CD14-positive monocyte (primary cell): ENCODE results near the gene INPP5A. TPM values are rescaled to one million over a fixed set of nuclear protein-coding genes. Genes with fewer than 3 reads are reported as not detected.
A peak's percentile ranks its signal among the peaks of the same experiment; 100 is the strongest.

Experiments
- DNase-seq, 3 donors: peaks; one replicate each; pipeline ENCODE4 v3.0.0-alpha.2; 2011 to 2022
- H2AFZ ChIP-seq: 2 replicates; pipeline ENCODE4 v1.6.0; 2012; ENCODE audit warnings: mild to moderate bottlenecking, low read depth, low read length, inconsistent platforms; ENCODE audit not compliant: insufficient read depth, poor library complexity, severe bottlenecking
- H3K27ac ChIP-seq, 2 donors: 1 replicate in 1 of 2; 2 replicates in 1 of 2; pipeline ENCODE4 v1.5.1; 2012 to 2013; ENCODE audit warnings: low read length in 2 of 2, control low read depth in 1 of 2, inconsistent platforms in 1 of 2, low read depth in 1 of 2, mild to moderate bottlenecking in 1 of 2
- H3K27me3 ChIP-seq, 2 donors: one replicate each; pipeline versions ENCODE4 v1.6.0 to v1.6.1; 2011 to 2013; ENCODE audit warnings: low read length in 2 of 2; ENCODE audit not compliant: control insufficient read depth in 2 of 2, insufficient read depth in 2 of 2
- H3K36me3 ChIP-seq, 2 donors: replicated peaks in 1 of 2; 1 replicate in 1 of 2; 2 replicates in 1 of 2; pipeline versions ENCODE4 v1.5.1 to v1.6.1; 2012 to 2013; ENCODE audit warnings: low read length in 2 of 2, control low read depth in 1 of 2, inconsistent platforms in 1 of 2, mild to moderate bottlenecking in 1 of 2; ENCODE audit not compliant: insufficient read depth in 2 of 2, control insufficient read depth in 1 of 2
- H3K4me1 ChIP-seq, 2 donors: 1 replicate in 1 of 2; 2 replicates in 1 of 2; pipeline versions ENCODE4 v1.5.1 to v1.6.1; 2012 to 2013; ENCODE audit warnings: low read length in 2 of 2, control low read depth in 1 of 2, inconsistent platforms in 1 of 2, mild to moderate bottlenecking in 1 of 2, moderate library complexity in 1 of 2; ENCODE audit not compliant: insufficient read depth in 2 of 2, control insufficient read depth in 1 of 2
- H3K4me2 ChIP-seq: replicated peaks from 2 replicates; pipeline ENCODE3; 2012; ENCODE audit warnings: low read length, moderate library complexity, mild to moderate bottlenecking; ENCODE audit not compliant: poor library complexity, severe bottlenecking; ENCODE audit errors: extremely low read depth
- H3K4me3 ChIP-seq, 3 experiments: fragments of 200-600 bp in 1 of 3; sonication (generic) in 1 of 3; replicated peaks in 1 of 3; 1 replicate in 2 of 3; 2 replicates in 1 of 3; pipeline ENCODE4 v1.5.1; 2011 to 2013; ENCODE audit warnings: low read length in 3 of 3, mild to moderate bottlenecking in 3 of 3, control low read depth in 2 of 3, low read depth in 2 of 3, inconsistent platforms in 1 of 3, moderate library complexity in 1 of 3
- H3K79me2 ChIP-seq: 2 replicates; pipeline ENCODE4 v1.6.0; 2012; ENCODE audit warnings: mild to moderate bottlenecking, control low read depth, inconsistent platforms, low read length, moderate library complexity; ENCODE audit not compliant: insufficient read depth
- H3K9ac ChIP-seq: 2 replicates; pipeline ENCODE4 v1.6.0; 2017; ENCODE audit warnings: low read length, mild to moderate bottlenecking; ENCODE audit not compliant: insufficient read depth, poor library complexity, severe bottlenecking
- H3K9me3 ChIP-seq, 2 donors: replicated peaks in 1 of 2; 1 replicate in 1 of 2; 2 replicates in 1 of 2; pipeline versions ENCODE4 v1.5.1 to v1.6.1; 2012 to 2013; ENCODE audit warnings: low read length in 2 of 2, control low read depth in 1 of 2; ENCODE audit not compliant: control insufficient read depth in 1 of 2, insufficient read depth in 1 of 2
- H4K20me1 ChIP-seq: 2 replicates; pipeline ENCODE4 v1.6.0; 2012; ENCODE audit warnings: mild to moderate bottlenecking, low read length, control low read depth, moderate library complexity; ENCODE audit not compliant: insufficient read depth
- H3K27ac Mint-ChIP-seq, 7 donors: one replicate each; pipeline ENCODE4 v1.8.0; 2020; ENCODE audit warnings: mild to moderate bottlenecking in 7 of 7, mixed read lengths in 7 of 7, moderate library complexity in 6 of 7, inconsistent platforms in 2 of 7
- H3K27me3 Mint-ChIP-seq, 3 donors: one replicate each; pipeline ENCODE4 v1.8.0; 2021 to 2022; ENCODE audit warnings: low read depth in 3 of 3, mild to moderate bottlenecking in 3 of 3, mixed read lengths in 3 of 3, moderate library complexity in 3 of 3, inconsistent platforms in 1 of 3
- H3K36me3 Mint-ChIP-seq, 2 donors: one replicate each; pipeline ENCODE4 v1.8.0; 2020; ENCODE audit warnings: mixed read lengths in 2 of 2, inconsistent platforms in 1 of 2, mild to moderate bottlenecking in 1 of 2
- H3K4me1 Mint-ChIP-seq: one replicate; pipeline ENCODE4 v1.8.0; 2020; ENCODE audit warnings: mild to moderate bottlenecking, mixed read lengths
- H3K4me3 Mint-ChIP-seq, 2 donors: one replicate each; pipeline ENCODE4 v1.8.0; 2020; ENCODE audit warnings: mild to moderate bottlenecking in 2 of 2, mixed read lengths in 2 of 2, moderate library complexity in 1 of 2
- H3K9me3 Mint-ChIP-seq, 7 donors: one replicate each; pipeline ENCODE4 v1.8.0; 2020 to 2022; ENCODE audit warnings: mixed read lengths in 7 of 7, mild to moderate bottlenecking in 6 of 7, moderate library complexity in 6 of 7, inconsistent platforms in 2 of 7
- WGBS: methylation state at CpG from one replicate; pipeline ENCODE4 v1.1.5; 2013; ENCODE audit warnings: missing lambda C conversion rate; ENCODE audit not compliant: insufficient coverage; 5-methylcytosine and 5-hydroxymethylcytosine counted together
- intact Hi-C, 2 donors: fragments of 100-400 bp; cut with micrococcal nuclease; formaldehyde crosslinking; loops; one replicate each; pipeline versions ENCODE4 v1.15.0 to v1.15.1; 2023
- polyA plus RNA-seq, 3 donors: library from polyadenylated mRNA; depleted of rRNA in 1 of 3; unstranded in 2 of 3; stranded (reverse) in 1 of 3; fragments of 300-500 nt in 2 of 3; fragments of >200 nt in 1 of 3; fragmentation: Illumina TruSeq in 2 of 3; gene quantifications; 1 replicate in 2 of 3; 2 replicates in 1 of 3; pipeline ENCODE4 v1.2.3, GENCODE V29; 2012 to 2021
- TF ChIP-seq, protein P1 (sequence below): fragments of 200-600 bp; IDR thresholded peaks from one replicate; pipeline ENCODE4 v1.8.0; 2022; ENCODE audit warnings: antibody characterized with exemption, mild to moderate bottlenecking

INPP5A gene
- polyA plus RNA-seq, 3 donors, result 0.87 to 17.2 (median 2.9) TPM

GRCh38 chr10:132827861-132828539 lies 290.4 kb downstream of the INPP5A start:
- Histone ChIP-seq H3K4me1 (no peaks in the 10 kb centered on the region), H2AFZ (no peak overlapping the region), H3K9ac (no peak overlapping the region), H3K9me3 (peaks cover 28 to 35% of the 10 kb centered on the region in 2 donors), H4K20me1 (no peaks in the 10 kb centered on the region), H3K36me3 (no peaks in the 10 kb centered on the region), H3K79me2 (no peaks in the 10 kb centered on the region), H3K4me3 (no peak overlapping the region), H3K27ac (no peak overlapping the region), H3K4me2 (no peak overlapping the region), H3K27me3 (no peaks in the 10 kb centered on the region)
- H3K9me3 Mint-ChIP-seq, result peaks cover 3 to 14% (median 7%) of the 10 kb centered on the region in 7 donors
- no peaks in the 10 kb centered on the region for H3K4me1 Mint-ChIP-seq
- peaks cover 4 to 10% (median 10%) of the 10 kb centered on the region in 3 donors for H3K27me3 Mint-ChIP-seq
- TF ChIP-seq, protein P1, sequence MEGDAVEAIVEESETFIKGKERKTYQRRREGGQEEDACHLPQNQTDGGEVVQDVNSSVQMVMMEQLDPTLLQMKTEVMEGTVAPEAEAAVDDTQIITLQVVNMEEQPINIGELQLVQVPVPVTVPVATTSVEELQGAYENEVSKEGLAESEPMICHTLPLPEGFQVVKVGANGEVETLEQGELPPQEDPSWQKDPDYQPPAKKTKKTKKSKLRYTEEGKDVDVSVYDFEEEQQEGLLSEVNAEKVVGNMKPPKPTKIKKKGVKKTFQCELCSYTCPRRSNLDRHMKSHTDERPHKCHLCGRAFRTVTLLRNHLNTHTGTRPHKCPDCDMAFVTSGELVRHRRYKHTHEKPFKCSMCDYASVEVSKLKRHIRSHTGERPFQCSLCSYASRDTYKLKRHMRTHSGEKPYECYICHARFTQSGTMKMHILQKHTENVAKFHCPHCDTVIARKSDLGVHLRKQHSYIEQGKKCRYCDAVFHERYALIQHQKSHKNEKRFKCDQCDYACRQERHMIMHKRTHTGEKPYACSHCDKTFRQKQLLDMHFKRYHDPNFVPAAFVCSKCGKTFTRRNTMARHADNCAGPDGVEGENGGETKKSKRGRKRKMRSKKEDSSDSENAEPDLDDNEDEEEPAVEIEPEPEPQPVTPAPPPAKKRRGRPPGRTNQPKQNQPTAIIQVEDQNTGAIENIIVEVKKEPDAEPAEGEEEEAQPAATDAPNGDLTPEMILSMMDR, result no peak
- 84% methylated on average over 15 of the region's 29 CpGs for WGBS
- peak in 1 of 3 donors; percentile 0 for DNase-seq
- H3K4me3 Mint-ChIP-seq, result no peak overlapping the region
- H3K27ac Mint-ChIP-seq, result peak overlapping the region in 1 of 7 donors; percentile 7
- H3K36me3 Mint-ChIP-seq, result no peaks in the 10 kb centered on the region
- intact Hi-C loops, result no loop called here

DNA sequence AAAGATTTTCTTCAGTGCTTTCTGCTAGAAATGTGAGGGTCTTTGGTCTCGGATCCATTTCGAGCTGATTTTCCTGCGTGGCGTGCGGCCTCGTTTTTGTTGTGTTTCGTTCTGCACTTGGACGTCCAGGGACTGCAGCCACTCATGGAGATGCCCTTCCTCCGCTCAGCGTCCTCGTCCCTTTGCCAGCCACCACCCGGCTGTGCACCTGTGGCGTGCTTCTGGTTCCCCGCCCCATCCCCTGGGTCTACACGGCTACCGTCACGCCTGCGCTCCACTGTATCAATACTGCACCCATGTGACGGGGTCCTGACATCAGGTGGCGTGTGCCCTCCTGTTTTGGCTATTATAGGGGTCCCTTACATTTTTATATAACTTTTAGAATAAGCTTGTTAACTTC lies 291.1 kb downstream of the INPP5A start:
- Histone ChIP-seq H3K36me3 (no peaks in the 10 kb centered on the region), H4K20me1 (no peaks in the 10 kb centered on the region), H3K27ac (no peak overlapping the region), H3K4me1 (no peaks in the 10 kb centered on the region), H2AFZ (no peak overlapping the region), H3K9ac (no peak overlapping the region), H3K27me3 (no peaks in the 10 kb centered on the region), H3K9me3 (peaks cover 27 to 32% of the 10 kb centered on the region in 2 donors), H3K4me3 (no peak overlapping the region), H3K4me2 (no peak overlapping the region), H3K79me2 (no peaks in the 10 kb centered on the region)
- TF ChIP-seq, protein P1, result no peak
- 92% methylated on average over 11 of the region's 20 CpGs for WGBS
- H3K27ac Mint-ChIP-seq, result no peak overlapping the region
- H3K27me3 Mint-ChIP-seq, result peaks cover 4 to 10% (median 10%) of the 10 kb centered on the region in 3 donors
- peaks cover 3 to 14% (median 7%) of the 10 kb centered on the region in 7 donors for H3K9me3 Mint-ChIP-seq
- intact Hi-C loops, result no loop called here
- DNase-seq, result peak in 1 of 3 donors; percentile 0
- H3K4me1 Mint-ChIP-seq, result no peaks in the 10 kb centered on the region
- no peak overlapping the region for H3K4me3 Mint-ChIP-seq
- H3K36me3 Mint-ChIP-seq, result no peaks in the 10 kb centered on the region
